Smooth muscle cell (in vitro differentiated cells): Measurements from ENCODE around the gene ALPL. TPM values are rescaled to one million over a fixed set of nuclear protein-coding genes. Genes with fewer than 3 reads are reported as not detected.

Experiments used
- DNase-seq: peaks from one replicate; lab custom pipeline; 2025; ENCODE audit not compliant: unreplicated experiment; lab: John Stamatoyannopoulos, UW
- H2AFZ ChIP-seq: fragments of 200-600 bp; sonication (generic); 2 replicates; pipeline ENCODE4 v1.6.0; 2016; ENCODE audit warnings: antibody characterized with exemption, low read depth, mild to moderate bottlenecking
- H3F3A ChIP-seq: fragments of 200-600 bp; sonication (generic); 2 replicates; pipeline ENCODE4 v1.6.0; 2017; ENCODE audit warnings: antibody characterized with exemption, low read depth
- H3K27ac ChIP-seq: fragments of 200-600 bp; sonication (generic); 2 replicates; pipeline ENCODE4 v1.5.1; 2016; ENCODE audit warnings: low read depth, mild to moderate bottlenecking
- H3K27me3 ChIP-seq: fragments of 200-600 bp; sonication (generic); 2 replicates; pipeline ENCODE4 v1.6.1; 2016; ENCODE audit warnings: low read depth, mild to moderate bottlenecking
- H3K36me3 ChIP-seq: fragments of 200-600 bp; sonication (generic); 2 replicates; pipeline ENCODE4 v1.5.1; 2016; ENCODE audit warnings: low read depth
- H3K4me1 ChIP-seq: fragments of 200-600 bp; sonication (generic); 2 replicates; pipeline ENCODE4 v1.5.1; 2016; ENCODE audit warnings: low read depth
- H3K4me2 ChIP-seq: fragments of 200-600 bp; sonication (generic); 2 replicates; pipeline ENCODE4 v1.6.0; 2016; ENCODE audit warnings: mild to moderate bottlenecking
- H3K4me3 ChIP-seq: fragments of 200-600 bp; sonication (generic); 2 replicates; pipeline ENCODE4 v1.5.1; 2016; ENCODE audit warnings: mild to moderate bottlenecking
- H3K79me2 ChIP-seq: fragments of 200-600 bp; sonication (generic); 2 replicates; pipeline ENCODE4 v1.6.0; 2016; ENCODE audit warnings: low read depth, mild to moderate bottlenecking
- H3K9ac ChIP-seq: fragments of 200-600 bp; sonication (generic); 2 replicates; pipeline ENCODE4 v1.6.0; 2016; ENCODE audit warnings: low read depth
- H3K9me3 ChIP-seq: fragments of 200-600 bp; sonication (generic); replicated peaks from 2 replicates; pipeline ENCODE4 v1.5.1; 2016; ENCODE audit warnings: low read depth
- H4K20me1 ChIP-seq: fragments of 200-600 bp; sonication (generic); 2 replicates; pipeline ENCODE4 v1.6.0; 2016; ENCODE audit warnings: low read depth
- WGBS: methylation state at CpG from one replicate; pipeline ENCODE4 v1.1.7; 2016; ENCODE audit warnings: low lambda C conversion rate; 5-methylcytosine and 5-hydroxymethylcytosine counted together
- polyA plus RNA-seq: library from polyadenylated mRNA; unstranded; fragments of >200 nt; fragmentation: Nextera tagmentation; extraction: Ambion mirVana; gene quantifications from 2 replicates; pipeline ENCODE4 v1.2.1, GENCODE V29; 2016
- total RNA-seq: library from RNA; depleted of rRNA; stranded (reverse); fragments of >200 nt; gene quantifications from 2 replicates; pipeline ENCODE4 v1.2.3, GENCODE V29; 2014
- TF ChIP-seq, protein P1 (sequence below): fragments of 200-600 bp; sonication (generic); IDR thresholded peaks from 2 replicates; pipeline ENCODE4 v1.5.1; 2017; ENCODE audit warnings: borderline replicate concordance, mild to moderate bottlenecking, antibody characterized with exemption; ENCODE audit not compliant: insufficient read depth, poor library complexity, severe bottlenecking

The ALPL gene
- total and polyA plus RNA-seq, 2 experiments from 2014 or later, result 4.6 to 8.3 TPM

DNA sequence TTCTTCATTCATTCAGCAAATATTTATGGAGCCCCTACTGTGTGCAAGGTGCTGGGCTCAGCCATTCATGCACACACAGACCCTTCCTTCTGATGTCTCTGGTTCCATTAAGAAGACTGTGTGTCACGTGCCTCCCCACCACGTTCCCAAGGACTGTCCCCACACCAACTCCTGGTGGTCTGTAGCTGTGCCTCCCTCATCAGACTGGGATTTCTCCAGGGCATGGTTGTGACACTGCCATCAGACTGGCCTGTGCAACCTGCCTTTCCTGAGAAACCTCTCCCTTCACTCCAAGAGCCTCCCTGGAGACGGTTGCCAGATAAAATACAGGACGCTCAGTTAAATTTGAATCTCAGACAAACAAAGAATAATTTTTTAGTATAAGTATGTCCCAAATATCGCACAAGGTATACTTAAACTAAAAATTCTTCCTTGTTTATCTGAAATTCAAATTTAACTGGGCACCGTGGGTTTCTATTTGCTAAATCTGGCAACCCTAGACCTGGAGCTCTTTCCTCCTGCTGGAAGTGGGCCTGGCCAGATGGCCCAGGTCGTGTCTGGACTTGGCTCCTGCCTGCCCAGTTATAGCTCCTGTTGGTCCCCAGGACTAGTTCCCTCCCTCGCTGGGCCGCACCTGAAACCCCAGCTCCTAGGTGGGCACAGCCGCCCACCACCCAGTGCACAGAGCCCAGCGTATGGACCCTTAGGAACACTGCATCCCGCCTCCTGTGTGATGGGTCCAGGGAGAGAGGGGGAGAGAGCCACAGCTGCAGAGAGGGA is 83.1 kb downstream of the ALPL start:
- DNase-seq, result no peak
- peaks cover 6% of the 10 kb centered on the region for H3K4me1 ChIP-seq
- WGBS, result 87% methylated on average over 12 of the region's 12 CpGs
- TF ChIP-seq, protein P1, sequence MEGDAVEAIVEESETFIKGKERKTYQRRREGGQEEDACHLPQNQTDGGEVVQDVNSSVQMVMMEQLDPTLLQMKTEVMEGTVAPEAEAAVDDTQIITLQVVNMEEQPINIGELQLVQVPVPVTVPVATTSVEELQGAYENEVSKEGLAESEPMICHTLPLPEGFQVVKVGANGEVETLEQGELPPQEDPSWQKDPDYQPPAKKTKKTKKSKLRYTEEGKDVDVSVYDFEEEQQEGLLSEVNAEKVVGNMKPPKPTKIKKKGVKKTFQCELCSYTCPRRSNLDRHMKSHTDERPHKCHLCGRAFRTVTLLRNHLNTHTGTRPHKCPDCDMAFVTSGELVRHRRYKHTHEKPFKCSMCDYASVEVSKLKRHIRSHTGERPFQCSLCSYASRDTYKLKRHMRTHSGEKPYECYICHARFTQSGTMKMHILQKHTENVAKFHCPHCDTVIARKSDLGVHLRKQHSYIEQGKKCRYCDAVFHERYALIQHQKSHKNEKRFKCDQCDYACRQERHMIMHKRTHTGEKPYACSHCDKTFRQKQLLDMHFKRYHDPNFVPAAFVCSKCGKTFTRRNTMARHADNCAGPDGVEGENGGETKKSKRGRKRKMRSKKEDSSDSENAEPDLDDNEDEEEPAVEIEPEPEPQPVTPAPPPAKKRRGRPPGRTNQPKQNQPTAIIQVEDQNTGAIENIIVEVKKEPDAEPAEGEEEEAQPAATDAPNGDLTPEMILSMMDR, result no peak
- H3K9me3 ChIP-seq, result no peaks in the 10 kb centered on the region
- no peak overlapping the region for H3K9ac ChIP-seq
- H3K36me3 ChIP-seq, result no peaks in the 10 kb centered on the region
- no peak overlapping the region for H2AFZ ChIP-seq
- H3K79me2 ChIP-seq, result no peaks in the 10 kb centered on the region
- H3F3A ChIP-seq, result no peaks in the 10 kb centered on the region
- no peak overlapping the region for H3K4me2 ChIP-seq
- no peaks in the 10 kb centered on the region for H4K20me1 ChIP-seq
- H3K27ac ChIP-seq, result no peak overlapping the region
- no peaks in the 10 kb centered on the region for H3K27me3 ChIP-seq
- H3K4me3 ChIP-seq, result no peak overlapping the region

DNA sequence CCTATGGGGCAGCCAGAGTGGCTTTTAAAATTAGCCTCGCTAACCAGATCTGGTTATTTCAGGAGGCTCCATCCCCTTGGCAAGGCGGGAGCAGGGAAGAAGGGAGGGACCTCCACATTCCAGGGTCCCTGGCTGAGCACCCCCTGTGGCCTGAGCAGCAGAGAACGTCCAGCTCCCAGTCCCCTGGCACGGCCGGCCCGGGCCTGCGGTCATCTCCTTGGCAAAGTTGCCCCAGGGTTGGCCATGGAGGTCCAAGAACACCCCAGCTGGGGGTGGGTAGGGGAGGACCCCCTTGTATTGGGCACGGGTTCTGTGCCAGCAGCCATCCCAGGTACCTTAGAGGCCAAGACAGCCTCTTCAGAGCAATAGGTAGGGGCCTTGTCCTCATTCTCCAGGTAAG is 84.0 kb downstream of the ALPL start:
- H3K9me3 ChIP-seq, result no peaks in the 10 kb centered on the region
- H3K79me2 ChIP-seq, result no peaks in the 10 kb centered on the region
- H3K4me2 ChIP-seq, result no peak overlapping the region
- TF ChIP-seq, protein P1, result no peak
- H3F3A ChIP-seq, result no peaks in the 10 kb centered on the region
- H4K20me1 ChIP-seq, result no peaks in the 10 kb centered on the region
- H3K9ac ChIP-seq, result no peak overlapping the region
- no peaks in the 10 kb centered on the region for H3K27me3 ChIP-seq
- WGBS, result 95% methylated on average over 8 of the region's 8 CpGs
- H3K27ac ChIP-seq, result no peak overlapping the region
- DNase-seq, result no peak
- no peak overlapping the region for H3K4me3 ChIP-seq
- no peaks in the 10 kb centered on the region for H3K36me3 ChIP-seq
- no peak overlapping the region for H2AFZ ChIP-seq
- H3K4me1 ChIP-seq, result peaks cover 6% of the 10 kb centered on the region

DNA sequence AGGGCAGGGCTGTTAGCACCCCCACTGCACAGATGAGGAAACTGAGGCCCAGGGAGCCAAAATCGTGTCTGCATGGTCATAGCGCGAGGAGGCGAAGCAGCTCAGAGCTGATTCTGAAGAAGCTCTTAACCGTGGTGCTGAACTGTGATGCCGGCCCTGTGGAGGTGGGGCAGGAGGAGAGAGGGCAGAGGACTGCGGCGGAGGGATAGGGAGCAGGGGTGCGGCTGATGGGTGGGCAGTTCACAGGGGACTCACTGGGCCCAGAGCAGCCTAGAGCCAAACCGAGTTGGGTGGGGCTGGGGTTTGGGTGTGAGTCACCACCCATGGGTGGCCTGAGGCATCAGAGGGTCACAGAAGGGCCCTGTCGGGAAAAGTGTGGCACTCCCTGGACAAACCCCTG is 85.3 kb downstream of the ALPL start:
- DNase-seq, result no peak
- Histone ChIP-seq H3K4me3 (no peak overlapping the region), H4K20me1 (no peaks in the 10 kb centered on the region), H3K27me3 (no peaks in the 10 kb centered on the region), H3K4me1 (peaks cover 6% of the 10 kb centered on the region), H3K4me2 (no peak overlapping the region), H3K36me3 (no peaks in the 10 kb centered on the region), H3K27ac (no peak overlapping the region), H3K79me2 (no peaks in the 10 kb centered on the region), H3K9me3 (no peaks in the 10 kb centered on the region), H3K9ac (no peak overlapping the region), H2AFZ (no peak overlapping the region), H3F3A (no peaks in the 10 kb centered on the region)
- TF ChIP-seq, protein P1, result no peak
- 59% methylated on average over 11 of the region's 11 CpGs for WGBS
